Panc1 (cell line): Measurements from ENCODE around the gene DNER. TPM values are rescaled to one million over a fixed set of nuclear protein-coding genes. Genes with fewer than 3 reads are reported as not detected.

Experiments used
- ATAC-seq: fragments of 200-7000 bp; cut with Tn5 transposase; 2 replicates; pipeline ENCODE4 v1.9.1; 2020; ENCODE audit warnings: mild to moderate bottlenecking, moderate library complexity
- BruUV-seq: library from RNA; stranded (reverse); fragments of 400-500 nt; replicated peaks from 2 replicates; lab custom pipeline; 2021; lab: Mats Ljungman, UMichigan
- CTCF ChIA-PET: fragments of 300-600 bp; sonication (Branson Sonifier 250); formaldehyde crosslinking; loops from one replicate; lab custom pipeline; 2022; ENCODE audit warnings: antibody characterized with exemption; lab: Charles Lee
- POLR2A ChIA-PET: fragments of 300-600 bp; sonication (Branson Sonifier 250); formaldehyde crosslinking; loops from one replicate; lab custom pipeline; 2022; ENCODE audit warnings: antibody characterized with exemption; lab: Charles Lee
- DNase-seq: peaks from one replicate; pipeline ENCODE4 v3.0.0-alpha.2; 2010; ENCODE audit warnings: low read depth, low spot score
- H3K27ac ChIP-seq: 2 replicates; pipeline ENCODE4 v1.5.1; 2011; ENCODE audit warnings: mild to moderate bottlenecking, low read length, inconsistent platforms
- H3K27me3 ChIP-seq: fragments of 200-500 bp; sonication (Bioruptor generic); 2 replicates; pipeline ENCODE4 v1.6.0; 2014; ENCODE audit warnings: low read length, inconsistent platforms; ENCODE audit not compliant: control insufficient read depth, insufficient read depth
- H3K36me3 ChIP-seq: fragments of 200-500 bp; sonication (Bioruptor generic); 2 replicates; pipeline ENCODE4 v1.5.1; 2014; ENCODE audit warnings: inconsistent platforms, mild to moderate bottlenecking, low read length, moderate library complexity; ENCODE audit not compliant: control insufficient read depth, insufficient read depth
- H3K4me1 ChIP-seq: 2 replicates; pipeline ENCODE4 v1.5.1; 2011; ENCODE audit warnings: inconsistent platforms, mild to moderate bottlenecking, low read length, moderate library complexity; ENCODE audit not compliant: control insufficient read depth, insufficient read depth
- H3K4me3 ChIP-seq, 2 experiments: 2 replicates each; pipeline ENCODE4 v1.5.1; 2011 to 2012; ENCODE audit warnings: low read depth in 2 of 2, low read length in 2 of 2, mild to moderate bottlenecking in 2 of 2, inconsistent platforms in 1 of 2, moderate library complexity in 1 of 2
- H3K9me3 ChIP-seq: fragments of 200-500 bp; sonication (Bioruptor generic); 2 replicates; pipeline ENCODE4 v1.5.1; 2014; ENCODE audit warnings: low read depth, mild to moderate bottlenecking, inconsistent platforms, low read length, moderate library complexity; ENCODE audit not compliant: control insufficient read depth, insufficient read depth
- POLR2AphosphoS5 ChIP-seq: IDR thresholded peaks from 2 replicates; pipeline ENCODE4 v1.6.1; 2012; ENCODE audit warnings: mild to moderate bottlenecking, low read depth, low read length, moderate library complexity
- SIN3A ChIP-seq: IDR thresholded peaks from 2 replicates; pipeline ENCODE4 v1.6.1; 2012; ENCODE audit warnings: low read depth, mild to moderate bottlenecking, low read length, moderate library complexity, borderline replicate concordance; ENCODE audit not compliant: insufficient read depth
- TCF7L2 ChIP-seq: IDR thresholded peaks from 2 replicates; pipeline ENCODE4 v1.6.1; 2011; ENCODE audit warnings: mild to moderate bottlenecking, low read depth, low read length, inconsistent platforms
- in situ Hi-C: cut with HindIII; loops from 2 replicates; pipeline ENCODE4 v1.10.0; 2016; ENCODE audit warnings: low sequenced_read_pairs, low pct_unique_long_range_greater_than_20kb
- intact Hi-C: fragments of 100-400 bp; cut with micrococcal nuclease; formaldehyde crosslinking; loops from one replicate; pipeline ENCODE4 v1.10.0; 2022; ENCODE audit not compliant: unreplicated experiment
- total RNA-seq: library from RNA; stranded (reverse); gene quantifications from one replicate; pipeline ENCODE4 v1.2.1, GENCODE V29; 2021; ENCODE audit not compliant: unreplicated experiment
- TF ChIP-seq, protein P1 (sequence below): fragments of 450-650 bp; IDR thresholded peaks from 2 replicates; pipeline ENCODE4 v1.5.1; 2017; ENCODE audit warnings: mild to moderate bottlenecking
- TF ChIP-seq, protein P2 (sequence below), 2 experiments: IDR thresholded peaks; 2 replicates each; pipeline ENCODE4 v1.6.1; 2011 to 2012; ENCODE audit warnings: low read depth in 2 of 2, control low read depth in 1 of 2, low read length in 1 of 2, mild to moderate bottlenecking in 1 of 2, moderate library complexity in 1 of 2; ENCODE audit not compliant: insufficient read depth in 1 of 2

Gene DNER
- total RNA-seq, 1 experiment from 2014 or later, result 0.31 TPM

DNA sequence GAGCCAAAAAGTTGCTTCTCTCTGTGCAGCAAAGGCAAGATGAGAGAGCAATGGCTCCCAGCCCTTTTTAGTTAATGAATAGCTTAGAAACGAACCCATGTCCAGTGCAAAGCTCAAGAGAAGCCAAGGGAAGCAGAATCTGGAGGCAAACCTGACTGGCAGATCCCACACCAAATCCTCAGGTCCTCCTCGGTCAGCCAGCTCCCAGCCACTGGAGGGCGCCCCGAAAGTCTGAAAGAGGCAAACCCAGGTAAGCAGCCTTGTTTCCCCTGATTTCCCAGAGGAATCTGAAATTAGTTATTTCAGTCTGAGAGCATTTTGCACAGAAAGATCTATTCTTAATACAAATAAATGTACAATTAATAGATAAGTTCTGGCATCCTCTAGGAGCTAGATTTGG, 372.0 kb downstream of the DNER start:
- intact Hi-C loops, result no loop called here
- peak; percentile 5 for DNase-seq
- in situ Hi-C loops, result no loop called here
- Histone ChIP-seq H3K27me3 (no peaks in the 10 kb centered on the region), H3K36me3 (no peaks in the 10 kb centered on the region), H3K27ac (no peak overlapping the region), H3K4me1 (no peaks in the 10 kb centered on the region), H3K4me3 (no peak overlapping the region), H3K9me3 (no peaks in the 10 kb centered on the region)
- CTCF ChIA-PET, result no interaction called here
- BruUV-seq, result no TSS peak
- 0 out of 2 replicates have a peak, but pooled peaks have one; percentile 60 for ATAC-seq
- TF ChIP-seq, protein P1, sequence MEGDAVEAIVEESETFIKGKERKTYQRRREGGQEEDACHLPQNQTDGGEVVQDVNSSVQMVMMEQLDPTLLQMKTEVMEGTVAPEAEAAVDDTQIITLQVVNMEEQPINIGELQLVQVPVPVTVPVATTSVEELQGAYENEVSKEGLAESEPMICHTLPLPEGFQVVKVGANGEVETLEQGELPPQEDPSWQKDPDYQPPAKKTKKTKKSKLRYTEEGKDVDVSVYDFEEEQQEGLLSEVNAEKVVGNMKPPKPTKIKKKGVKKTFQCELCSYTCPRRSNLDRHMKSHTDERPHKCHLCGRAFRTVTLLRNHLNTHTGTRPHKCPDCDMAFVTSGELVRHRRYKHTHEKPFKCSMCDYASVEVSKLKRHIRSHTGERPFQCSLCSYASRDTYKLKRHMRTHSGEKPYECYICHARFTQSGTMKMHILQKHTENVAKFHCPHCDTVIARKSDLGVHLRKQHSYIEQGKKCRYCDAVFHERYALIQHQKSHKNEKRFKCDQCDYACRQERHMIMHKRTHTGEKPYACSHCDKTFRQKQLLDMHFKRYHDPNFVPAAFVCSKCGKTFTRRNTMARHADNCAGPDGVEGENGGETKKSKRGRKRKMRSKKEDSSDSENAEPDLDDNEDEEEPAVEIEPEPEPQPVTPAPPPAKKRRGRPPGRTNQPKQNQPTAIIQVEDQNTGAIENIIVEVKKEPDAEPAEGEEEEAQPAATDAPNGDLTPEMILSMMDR, result peak; percentile 79
- TF ChIP-seq, protein P2, sequence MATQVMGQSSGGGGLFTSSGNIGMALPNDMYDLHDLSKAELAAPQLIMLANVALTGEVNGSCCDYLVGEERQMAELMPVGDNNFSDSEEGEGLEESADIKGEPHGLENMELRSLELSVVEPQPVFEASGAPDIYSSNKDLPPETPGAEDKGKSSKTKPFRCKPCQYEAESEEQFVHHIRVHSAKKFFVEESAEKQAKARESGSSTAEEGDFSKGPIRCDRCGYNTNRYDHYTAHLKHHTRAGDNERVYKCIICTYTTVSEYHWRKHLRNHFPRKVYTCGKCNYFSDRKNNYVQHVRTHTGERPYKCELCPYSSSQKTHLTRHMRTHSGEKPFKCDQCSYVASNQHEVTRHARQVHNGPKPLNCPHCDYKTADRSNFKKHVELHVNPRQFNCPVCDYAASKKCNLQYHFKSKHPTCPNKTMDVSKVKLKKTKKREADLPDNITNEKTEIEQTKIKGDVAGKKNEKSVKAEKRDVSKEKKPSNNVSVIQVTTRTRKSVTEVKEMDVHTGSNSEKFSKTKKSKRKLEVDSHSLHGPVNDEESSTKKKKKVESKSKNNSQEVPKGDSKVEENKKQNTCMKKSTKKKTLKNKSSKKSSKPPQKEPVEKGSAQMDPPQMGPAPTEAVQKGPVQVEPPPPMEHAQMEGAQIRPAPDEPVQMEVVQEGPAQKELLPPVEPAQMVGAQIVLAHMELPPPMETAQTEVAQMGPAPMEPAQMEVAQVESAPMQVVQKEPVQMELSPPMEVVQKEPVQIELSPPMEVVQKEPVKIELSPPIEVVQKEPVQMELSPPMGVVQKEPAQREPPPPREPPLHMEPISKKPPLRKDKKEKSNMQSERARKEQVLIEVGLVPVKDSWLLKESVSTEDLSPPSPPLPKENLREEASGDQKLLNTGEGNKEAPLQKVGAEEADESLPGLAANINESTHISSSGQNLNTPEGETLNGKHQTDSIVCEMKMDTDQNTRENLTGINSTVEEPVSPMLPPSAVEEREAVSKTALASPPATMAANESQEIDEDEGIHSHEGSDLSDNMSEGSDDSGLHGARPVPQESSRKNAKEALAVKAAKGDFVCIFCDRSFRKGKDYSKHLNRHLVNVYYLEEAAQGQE (IDR thresholded peaks at IDR 0.05; ENCODE audit: insufficient read depth in 1 of 2, low read depth in 2 of 2, low read length in 1 of 2), result no peak
- TF ChIP-seq SIN3A, result no peak
- TF ChIP-seq TCF7L2, result no peak
- TF ChIP-seq POLR2AphosphoS5, result no peak
- POLR2A ChIA-PET, result no interaction called here

DNA sequence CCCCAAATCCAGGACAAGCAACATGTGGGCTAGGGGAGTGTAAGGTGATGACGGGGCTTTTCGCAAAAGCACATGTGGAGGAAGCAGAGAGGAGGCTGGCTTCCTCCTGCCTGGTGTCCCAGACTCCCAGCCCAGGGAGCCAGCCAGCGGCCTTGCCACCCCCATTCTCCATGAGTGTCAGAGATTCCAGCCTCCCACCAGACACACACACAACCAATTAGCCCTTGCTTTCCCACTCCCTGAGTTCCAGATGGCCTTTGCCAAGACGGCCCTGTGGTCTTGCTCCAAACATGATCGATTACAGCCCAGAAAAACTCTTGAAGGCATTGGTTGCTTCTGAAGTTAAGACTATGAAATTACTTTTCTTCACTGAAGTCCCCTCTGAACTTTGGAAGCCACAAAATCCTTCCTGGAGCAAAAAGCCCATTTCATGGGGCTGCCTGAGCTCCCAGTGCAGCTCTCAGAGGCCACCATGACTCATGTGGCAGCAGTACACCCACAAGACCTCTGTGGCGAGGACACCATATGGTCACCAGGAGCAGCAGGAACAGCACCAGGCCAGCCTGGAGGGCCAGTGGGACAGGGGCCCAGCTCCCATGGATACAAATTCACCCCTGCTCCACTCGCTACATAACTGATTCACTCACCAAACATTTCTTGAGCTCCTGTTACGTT, 374.1 kb downstream of the DNER start:
- CTCF ChIA-PET, result no interaction called here
- POLR2A ChIA-PET, result no interaction called here
- DNase-seq (no peak), ATAC-seq (no peak)
- intact Hi-C loops (no loop called here), in situ Hi-C loops (no loop called here)
- TF ChIP-seq, protein P2 (IDR thresholded peaks at IDR 0.05; ENCODE audit: insufficient read depth in 1 of 2, low read depth in 2 of 2, low read length in 1 of 2), result no peak
- TF ChIP-seq TCF7L2 (no peak), POLR2AphosphoS5 (no peak), SIN3A (no peak)
- TF ChIP-seq, protein P1, result no peak
- no peaks in the 10 kb centered on the region for H3K27me3 ChIP-seq
- no TSS peak for BruUV-seq
- H3K27ac ChIP-seq, result no peak overlapping the region
- no peaks in the 10 kb centered on the region for H3K9me3 ChIP-seq
- H3K4me1 ChIP-seq, result no peaks in the 10 kb centered on the region
- no peak overlapping the region for H3K4me3 ChIP-seq
- no peaks in the 10 kb centered on the region for H3K36me3 ChIP-seq
